Lower leg skin (tissue), 4 donors: ENCODE data around the gene KLK1. TPM values are rescaled to one million over a fixed set of nuclear protein-coding genes. Genes with fewer than 3 reads are reported as not detected.

Source experiments
- DNase-seq, 2 donors: peaks; one replicate each; pipeline ENCODE4 v3.0.0-alpha.2; 2019; ENCODE audit warnings: low spot score in 2 of 2
- H3K4me3 ChIP-seq: fragments of 200-600 bp; sonication (generic); 2 replicates; pipeline ENCODE4 v1.5.1; 2017; ENCODE audit warnings: mild to moderate bottlenecking, low read depth; ENCODE audit not compliant: poor library complexity, severe bottlenecking
- POLR2A ChIP-seq, 2 donors: fragments of 450-650 bp; IDR thresholded peaks; one replicate each; pipeline ENCODE4 v1.6.1; 2016 to 2017; ENCODE audit warnings: antibody characterized with exemption in 2 of 2, mild to moderate bottlenecking in 1 of 2, moderate library complexity in 1 of 2
- WGBS, 2 donors: methylation state at CpG; one replicate each; pipeline ENCODE4 v1.1.5; 2018; 5-methylcytosine and 5-hydroxymethylcytosine counted together
- intact Hi-C: fragments of 100-400 bp; cut with DNase I; formaldehyde crosslinking; loops from one replicate; pipeline ENCODE4 v1.15.0; 2023; ENCODE audit warnings: low total_unique reads
- total RNA-seq, 4 donors: library from RNA; depleted of rRNA; stranded (reverse); fragments of >200 nt; gene quantifications; one replicate each; pipeline ENCODE4 v1.1.0, GENCODE V29; 2016
- TF ChIP-seq, protein P1 (sequence below), 3 donors: fragments of 450-650 bp; IDR thresholded peaks; one replicate each; pipeline ENCODE4 v1.5.1; 2016; ENCODE audit warnings: antibody characterized with exemption in 3 of 3, mild to moderate bottlenecking in 3 of 3, moderate library complexity in 2 of 3

The KLK1 gene
- total RNA-seq, 4 donors from 2014 or later = 35.9 to 49.9 (median 46.6) TPM

DNA sequence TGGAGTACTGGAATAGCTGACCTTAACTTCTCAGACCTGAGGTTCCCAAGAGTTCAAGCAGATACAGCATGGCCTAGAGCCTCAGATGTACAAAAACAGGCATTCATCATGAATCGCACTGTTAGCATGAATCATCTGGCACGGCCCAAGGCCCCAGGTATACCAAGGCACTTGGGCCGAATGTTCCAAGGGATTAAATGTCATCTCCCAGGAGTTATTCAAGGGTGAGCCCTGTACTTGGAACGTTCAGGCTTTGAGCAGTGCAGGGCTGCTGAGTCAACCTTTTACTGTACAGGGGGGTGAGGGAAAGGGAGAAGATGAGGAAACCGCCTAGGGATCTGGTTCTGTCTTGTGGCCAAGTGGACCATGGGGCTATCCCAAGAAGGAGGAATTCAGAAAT, 37.4 kb upstream of the KLK1 start:
- no peak for DNase-seq
- 59 to 76% methylated on average over 5 of the region's 5 CpGs for WGBS, 2 donors
- no peak overlapping the region for H3K4me3 ChIP-seq
- TF ChIP-seq POLR2A (IDR thresholded peaks at IDR 0.05) = no peak
- TF ChIP-seq, protein P1, sequence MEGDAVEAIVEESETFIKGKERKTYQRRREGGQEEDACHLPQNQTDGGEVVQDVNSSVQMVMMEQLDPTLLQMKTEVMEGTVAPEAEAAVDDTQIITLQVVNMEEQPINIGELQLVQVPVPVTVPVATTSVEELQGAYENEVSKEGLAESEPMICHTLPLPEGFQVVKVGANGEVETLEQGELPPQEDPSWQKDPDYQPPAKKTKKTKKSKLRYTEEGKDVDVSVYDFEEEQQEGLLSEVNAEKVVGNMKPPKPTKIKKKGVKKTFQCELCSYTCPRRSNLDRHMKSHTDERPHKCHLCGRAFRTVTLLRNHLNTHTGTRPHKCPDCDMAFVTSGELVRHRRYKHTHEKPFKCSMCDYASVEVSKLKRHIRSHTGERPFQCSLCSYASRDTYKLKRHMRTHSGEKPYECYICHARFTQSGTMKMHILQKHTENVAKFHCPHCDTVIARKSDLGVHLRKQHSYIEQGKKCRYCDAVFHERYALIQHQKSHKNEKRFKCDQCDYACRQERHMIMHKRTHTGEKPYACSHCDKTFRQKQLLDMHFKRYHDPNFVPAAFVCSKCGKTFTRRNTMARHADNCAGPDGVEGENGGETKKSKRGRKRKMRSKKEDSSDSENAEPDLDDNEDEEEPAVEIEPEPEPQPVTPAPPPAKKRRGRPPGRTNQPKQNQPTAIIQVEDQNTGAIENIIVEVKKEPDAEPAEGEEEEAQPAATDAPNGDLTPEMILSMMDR (IDR thresholded peaks at IDR 0.05) = no peak
- intact Hi-C loops = no loop called here

DNA sequence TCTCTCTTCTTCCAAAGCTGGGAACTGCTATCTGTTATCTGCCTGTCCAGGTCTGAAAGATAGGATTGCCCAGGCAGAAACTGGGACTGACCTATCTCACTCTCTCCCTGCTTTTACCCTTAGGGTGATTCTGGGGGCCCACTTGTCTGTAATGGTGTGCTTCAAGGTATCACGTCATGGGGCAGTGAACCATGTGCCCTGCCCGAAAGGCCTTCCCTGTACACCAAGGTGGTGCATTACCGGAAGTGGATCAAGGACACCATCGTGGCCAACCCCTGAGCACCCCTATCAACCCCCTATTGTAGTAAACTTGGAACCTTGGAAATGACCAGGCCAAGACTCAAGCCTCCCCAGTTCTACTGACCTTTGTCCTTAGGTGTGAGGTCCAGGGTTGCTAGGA, 36.3 kb upstream of the KLK1 start:
- 87 to 92% methylated on average over 4 of the region's 4 CpGs for WGBS, 2 donors
- DNase-seq = no peak
- TF ChIP-seq, protein P1 (IDR thresholded peaks at IDR 0.05) = no peak
- no peak for TF ChIP-seq POLR2A (IDR thresholded peaks at IDR 0.05)
- intact Hi-C loops = no loop called here
- no peak overlapping the region for H3K4me3 ChIP-seq

DNA sequence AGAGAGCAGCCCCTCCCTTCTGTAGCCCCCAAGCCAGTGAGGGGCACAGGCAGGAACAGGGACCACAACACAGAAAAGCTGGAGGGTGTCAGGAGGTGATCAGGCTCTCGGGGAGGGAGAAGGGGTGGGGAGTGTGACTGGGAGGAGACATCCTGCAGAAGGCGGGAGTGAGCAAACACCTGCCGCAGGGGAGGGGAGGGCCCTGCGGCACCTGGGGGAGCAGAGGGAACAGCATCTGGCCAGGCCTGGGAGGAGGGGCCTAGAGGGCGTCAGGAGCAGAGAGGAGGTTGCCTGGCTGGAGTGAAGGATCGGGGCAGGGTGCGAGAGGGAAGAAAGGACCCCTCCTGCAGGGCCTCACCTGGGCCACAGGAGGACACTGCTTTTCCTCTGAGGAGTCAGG, 35.3 kb upstream of the KLK1 start:
- no peak for TF ChIP-seq POLR2A (IDR thresholded peaks at IDR 0.05)
- TF ChIP-seq, protein P1 (IDR thresholded peaks at IDR 0.05) = no peak
- DNase-seq = no peak
- no peak overlapping the region for H3K4me3 ChIP-seq
- WGBS, 2 donors = 12 to 17% methylated on average over 7 of the region's 7 CpGs
- intact Hi-C loops = no loop called here

DNA sequence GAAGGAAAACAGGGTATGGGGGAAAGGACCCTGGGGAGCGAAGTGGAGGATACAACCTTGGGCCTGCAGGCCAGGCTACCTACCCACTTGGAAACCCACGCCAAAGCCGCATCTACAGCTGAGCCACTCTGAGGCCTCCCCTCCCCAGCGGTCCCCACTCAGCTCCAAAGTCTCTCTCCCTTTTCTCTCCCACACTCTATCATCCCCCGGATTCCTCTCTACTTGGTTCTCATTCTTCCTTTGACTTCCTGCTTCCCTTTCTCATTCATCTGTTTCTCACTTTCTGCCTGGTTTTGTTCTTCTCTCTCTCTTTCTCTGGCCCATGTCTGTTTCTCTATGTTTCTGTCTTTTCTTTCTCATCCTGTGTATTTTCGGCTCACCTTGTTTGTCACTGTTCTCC, 33.8 kb upstream of the KLK1 start:
- intact Hi-C loops = no loop called here
- 61 to 69% methylated on average over 6 of the region's 6 CpGs for WGBS, 2 donors
- no peak for DNase-seq
- TF ChIP-seq, protein P1 (IDR thresholded peaks at IDR 0.05) = no peak
- TF ChIP-seq POLR2A (IDR thresholded peaks at IDR 0.05) = no peak
- H3K4me3 ChIP-seq = no peak overlapping the region

DNA sequence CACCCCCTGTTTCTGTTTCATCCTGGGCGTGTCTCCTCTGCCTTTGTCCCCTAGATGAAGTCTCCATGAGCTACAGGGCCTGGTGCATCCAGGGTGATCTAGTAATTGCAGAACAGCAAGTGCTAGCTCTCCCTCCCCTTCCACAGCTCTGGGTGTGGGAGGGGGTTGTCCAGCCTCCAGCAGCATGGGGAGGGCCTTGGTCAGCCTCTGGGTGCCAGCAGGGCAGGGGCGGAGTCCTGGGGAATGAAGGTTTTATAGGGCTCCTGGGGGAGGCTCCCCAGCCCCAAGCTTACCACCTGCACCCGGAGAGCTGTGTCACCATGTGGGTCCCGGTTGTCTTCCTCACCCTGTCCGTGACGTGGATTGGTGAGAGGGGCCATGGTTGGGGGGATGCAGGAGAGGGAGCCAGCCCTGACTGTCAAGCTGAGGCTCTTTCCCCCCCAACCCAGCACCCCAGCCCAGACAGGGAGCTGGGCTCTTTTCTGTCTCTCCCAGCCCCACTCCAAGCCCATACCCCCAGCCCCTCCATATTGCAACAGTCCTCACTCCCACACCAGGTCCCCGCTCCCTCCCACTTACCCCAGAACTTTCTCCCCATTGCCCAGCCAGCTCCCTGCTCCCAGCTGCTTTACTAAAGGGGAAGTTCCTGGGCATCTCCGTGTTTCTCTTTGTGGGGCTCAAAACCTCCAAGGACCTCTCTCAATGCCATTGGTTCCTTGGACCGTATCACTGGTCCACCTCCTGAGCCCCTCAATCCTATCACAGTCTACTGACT, 31.2 kb upstream of the KLK1 start, which contains the start of gene KLK3:
Gene KLK3, plus strand, starts transcription at position 280 of the 775 bp plus-strand sequence. Its CDS starts 41 bp downstream, at position 321.
- intact Hi-C loops = no loop called here
- TF ChIP-seq POLR2A (IDR thresholded peaks at IDR 0.05) = no peak
- TF ChIP-seq, protein P1 (IDR thresholded peaks at IDR 0.05) = no peak
- WGBS, 2 donors = 56 to 61% methylated on average over 7 to 8 of the region's 9 CpGs
- H3K4me3 ChIP-seq = no peak within 1 kb of the TSS
- DNase-seq = no peak
